ENCODE measurements around the gene NDUFS6.

NDUFS6 gene

GRCh38 chr5:1844708-1845436 lies 43.7 kb downstream of the NDUFS6 start:
- peaks cover 0 to 51% of the 10 kb centered on the region in 2 donors for H3K27me3 ChIP-seq
- no peaks in the 10 kb centered on the region for H3K4me1 ChIP-seq
- intact Hi-C loops (cut with DNase I; ENCODE audit: low total_unique reads): no loop called here
- DNase-seq: no peak
- TF ChIP-seq CTCF (IDR thresholded peaks at IDR 0.05): no peak
- H3K36me3 ChIP-seq: no peaks in the 10 kb centered on the region
- no peak overlapping the region for H3K27ac ChIP-seq
- no peaks in the 10 kb centered on the region for H3K9me3 ChIP-seq
- no peak overlapping the region for H3K4me3 ChIP-seq

- DNase-seq: no peak
- no peak overlapping the region for H3K4me3 ChIP-seq
- no peaks in the 10 kb centered on the region for H3K4me1 ChIP-seq
- no peak for TF ChIP-seq CTCF (IDR thresholded peaks at IDR 0.05)
- no peak overlapping the region for H3K27ac ChIP-seq
- H3K36me3 ChIP-seq: no peaks in the 10 kb centered on the region
- intact Hi-C loops (cut with DNase I; ENCODE audit: low total_unique reads): no loop called here
- H3K27me3 ChIP-seq: peaks cover 0 to 51% of the 10 kb centered on the region in 2 donors
- H3K9me3 ChIP-seq: no peaks in the 10 kb centered on the region
Measured at GRCh38 chr5:1845696-1846095, 44.5 kb downstream of the NDUFS6 start.

GRCh38 chr5:1846583-1846982 lies 45.4 kb downstream of the NDUFS6 start:
- TF ChIP-seq CTCF (IDR thresholded peaks at IDR 0.05): no peak
- Histone ChIP-seq H3K27ac (no peak overlapping the region), H3K4me1 (peaks cover 0 to 7% (median 0%) of the 10 kb centered on the region in 4 donors), H3K36me3 (no peaks in the 10 kb centered on the region), H3K9me3 (no peaks in the 10 kb centered on the region), H3K27me3 (peaks cover 0 to 51% of the 10 kb centered on the region in 2 donors), H3K4me3 (no peak overlapping the region)
- intact Hi-C loops (cut with DNase I; ENCODE audit: low total_unique reads): no loop called here
- DNase-seq: no peak

- no peaks in the 10 kb centered on the region for H3K36me3 ChIP-seq
- peaks cover 0 to 7% (median 0%) of the 10 kb centered on the region in 4 donors for H3K4me1 ChIP-seq
- no peak for TF ChIP-seq CTCF (IDR thresholded peaks at IDR 0.05)
- no peak overlapping the region for H3K27ac ChIP-seq
- no peaks in the 10 kb centered on the region for H3K9me3 ChIP-seq
- H3K4me3 ChIP-seq: no peak overlapping the region
- peaks cover 0 to 53% of the 10 kb centered on the region in 2 donors for H3K27me3 ChIP-seq
- intact Hi-C loops (cut with DNase I; ENCODE audit: low total_unique reads): no loop called here
- no peak for DNase-seq
Measured at GRCh38 chr5:1847056-1847455, 45.8 kb downstream of the NDUFS6 start.

- no peak overlapping the region for H3K4me3 ChIP-seq
- TF ChIP-seq CTCF (IDR thresholded peaks at IDR 0.05): no peak
- no peaks in the 10 kb centered on the region for H3K36me3 ChIP-seq
- H3K9me3 ChIP-seq: no peaks in the 10 kb centered on the region
- DNase-seq: no peak
- H3K27me3 ChIP-seq: peaks cover 0 to 59% of the 10 kb centered on the region in 2 donors
- H3K27ac ChIP-seq: no peak overlapping the region
- peaks cover 0 to 7% (median 0%) of the 10 kb centered on the region in 4 donors for H3K4me1 ChIP-seq
- intact Hi-C loops (cut with DNase I; ENCODE audit: low total_unique reads): no loop called here
Measured at GRCh38 chr5:1847611-1848010, 46.4 kb downstream of the NDUFS6 start.
